Large intestine (tissue), 3 donors: ENCODE data around the gene TRIP4. TPM values are rescaled to one million over a fixed set of nuclear protein-coding genes. Genes with fewer than 3 reads are reported as not detected.
A peak's percentile ranks its signal among the peaks of the same experiment; 100 is the strongest.

ENCODE experiments used
- DNase-seq, 2 donors: peaks; one replicate each; pipeline versions ENCODE4 v3.0.0 to v3.0.0-alpha.2; 2013
- H3K27ac ChIP-seq: one replicate; pipeline ENCODE4 v1.5.1; 2013; ENCODE audit warnings: low read length
- H3K27me3 ChIP-seq: 2 replicates; pipeline ENCODE4 v1.6.1; 2013; ENCODE audit warnings: low read length; ENCODE audit not compliant: control insufficient read depth, insufficient read depth
- H3K36me3 ChIP-seq: 2 replicates; pipeline ENCODE4 v1.6.1; 2013; ENCODE audit warnings: low read length; ENCODE audit not compliant: control insufficient read depth, insufficient read depth
- H3K4me1 ChIP-seq: one replicate; pipeline ENCODE4 v1.6.1; 2013; ENCODE audit warnings: low read length; ENCODE audit not compliant: control insufficient read depth, insufficient read depth
- H3K4me3 ChIP-seq: one replicate; pipeline ENCODE4 v1.5.1; 2013; ENCODE audit warnings: low read length
- H3K9me3 ChIP-seq: one replicate; pipeline ENCODE4 v1.6.1; 2013; ENCODE audit warnings: mild to moderate bottlenecking, low read depth, low read length, moderate library complexity; ENCODE audit not compliant: control insufficient read depth
- WGBS: methylation state at CpG from one replicate; pipeline ENCODE4 v1.1.5; 2013; ENCODE audit warnings: low lambda C conversion rate; ENCODE audit not compliant: insufficient coverage; 5-methylcytosine and 5-hydroxymethylcytosine counted together
- polyA plus RNA-seq: library from polyadenylated mRNA; unstranded; fragments of 120-200 nt; gene quantifications from one replicate; pipeline ENCODE4 v1.2.1, GENCODE V29; 2013

The TRIP4 gene
- polyA plus RNA-seq, 1 donor = 25.7 TPM

- peak in 1 of 2 donors; percentile 44 for DNase-seq
- Histone ChIP-seq H3K27me3 (no peaks in the 10 kb centered on the region), H3K36me3 (peaks cover 17% of the 10 kb centered on the region), H3K4me1 (peaks cover 8% of the 10 kb centered on the region), H3K27ac (peak overlapping the region; percentile 17), H3K9me3 (no peaks in the 10 kb centered on the region), H3K4me3 (no peak overlapping the region)
- 50% methylated on average over 1 of the region's 3 CpGs for WGBS
Measured at GRCh38 chr15:64443747-64444621, 56.3 kb downstream of the TRIP4 start.

DNA sequence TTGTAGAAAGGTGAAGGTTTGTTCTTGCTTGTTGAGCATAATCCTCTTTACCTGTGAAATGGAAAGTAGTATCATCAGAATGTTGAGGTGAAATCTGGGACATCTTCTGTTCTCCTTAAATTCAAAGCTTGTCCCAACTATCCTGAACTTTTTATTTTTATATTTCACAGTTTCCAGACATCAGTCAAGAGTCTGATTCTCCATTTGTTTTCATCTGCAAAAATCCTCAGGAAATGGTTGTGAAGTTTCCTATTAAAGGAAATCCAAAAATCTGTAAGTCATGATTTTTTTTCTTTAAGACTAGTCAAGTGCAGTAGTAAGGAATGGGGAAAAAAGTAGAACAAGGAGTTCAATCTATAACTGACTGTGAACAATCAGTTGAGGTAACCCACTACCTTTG is 57.2 kb downstream of the TRIP4 start:
- Histone ChIP-seq H3K27ac (no peak overlapping the region), H3K4me3 (no peak overlapping the region)

GRCh38 chr15:64447536-64448315 is 60.1 kb downstream of the TRIP4 start:
- H3K27me3 ChIP-seq = no peaks in the 10 kb centered on the region
- 100% methylated on average over 1 of the region's 6 CpGs for WGBS
- peaks cover 8% of the 10 kb centered on the region for H3K4me1 ChIP-seq
- DNase-seq = no peak
- no peak overlapping the region for H3K4me3 ChIP-seq
- no peaks in the 10 kb centered on the region for H3K9me3 ChIP-seq
- no peak overlapping the region for H3K27ac ChIP-seq
- H3K36me3 ChIP-seq = peaks cover 17% of the 10 kb centered on the region

More for the DNA sequence above, 57.2 kb downstream of the TRIP4 start:
- peaks cover 17% of the 10 kb centered on the region for H3K36me3 ChIP-seq
- no peaks in the 10 kb centered on the region for H3K9me3 ChIP-seq
- peaks cover 8% of the 10 kb centered on the region for H3K4me1 ChIP-seq
- H3K27me3 ChIP-seq = no peaks in the 10 kb centered on the region
- DNase-seq = no peak

DNA sequence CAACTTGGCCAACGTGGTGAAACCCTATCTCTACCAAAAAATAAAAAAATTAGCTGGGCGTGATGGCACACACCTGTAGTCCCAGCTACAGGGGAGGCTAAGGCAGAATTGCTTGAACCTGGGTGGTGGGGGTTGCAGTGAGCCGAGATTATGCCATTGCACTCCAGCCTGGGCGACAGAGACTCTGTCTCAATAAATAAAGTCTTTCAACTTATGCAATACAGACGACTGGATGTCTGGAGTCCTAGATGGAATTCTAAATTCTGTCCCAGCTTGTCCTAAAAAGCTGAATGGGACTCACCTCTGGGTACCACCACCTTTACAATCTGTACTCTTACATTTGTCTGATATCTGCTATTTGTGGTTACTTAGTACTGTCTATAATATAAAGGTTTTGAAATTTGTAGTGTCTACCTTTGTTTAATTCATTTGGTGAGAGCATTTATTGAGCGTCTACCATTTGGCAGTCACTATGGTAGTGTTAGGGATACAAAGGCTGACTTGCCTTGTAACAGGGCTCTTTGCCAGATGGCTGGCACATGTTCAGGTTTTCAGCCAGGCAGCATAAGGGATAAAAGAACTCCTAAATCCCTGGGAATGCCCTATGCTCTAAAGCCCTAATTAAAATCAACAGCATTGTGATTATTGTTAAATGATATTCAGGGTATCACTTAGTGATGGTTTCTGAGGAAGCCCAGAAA is 65.5 kb downstream of the TRIP4 start:
- no peaks in the 10 kb centered on the region for H3K27me3 ChIP-seq
- WGBS = 100% methylated on average over 1 of the region's 6 CpGs
- DNase-seq = no peak
- peaks cover 8% of the 10 kb centered on the region for H3K4me1 ChIP-seq
- no peak overlapping the region for H3K27ac ChIP-seq
- no peak overlapping the region for H3K4me3 ChIP-seq
- H3K9me3 ChIP-seq = no peaks in the 10 kb centered on the region
- H3K36me3 ChIP-seq = peaks cover 17% of the 10 kb centered on the region

GRCh38 chr15:64453689-64454037 is 66.0 kb downstream of the TRIP4 start:
- no peak for DNase-seq
- Histone ChIP-seq H3K27me3 (no peaks in the 10 kb centered on the region), H3K4me1 (peaks cover 8% of the 10 kb centered on the region), H3K36me3 (peaks cover 17% of the 10 kb centered on the region), H3K4me3 (no peak overlapping the region), H3K27ac (no peak overlapping the region), H3K9me3 (no peaks in the 10 kb centered on the region)
- no CpG with 5 or more reads among the region's 1 CpG for WGBS

GRCh38 chr15:64454282-64454681 is 66.6 kb downstream of the TRIP4 start:
- Histone ChIP-seq H3K4me3 (no peak overlapping the region), H3K27ac (no peak overlapping the region), H3K27me3 (no peaks in the 10 kb centered on the region), H3K4me1 (peaks cover 11% of the 10 kb centered on the region), H3K9me3 (no peaks in the 10 kb centered on the region), H3K36me3 (peaks cover 14% of the 10 kb centered on the region)
- no peak for DNase-seq

DNA sequence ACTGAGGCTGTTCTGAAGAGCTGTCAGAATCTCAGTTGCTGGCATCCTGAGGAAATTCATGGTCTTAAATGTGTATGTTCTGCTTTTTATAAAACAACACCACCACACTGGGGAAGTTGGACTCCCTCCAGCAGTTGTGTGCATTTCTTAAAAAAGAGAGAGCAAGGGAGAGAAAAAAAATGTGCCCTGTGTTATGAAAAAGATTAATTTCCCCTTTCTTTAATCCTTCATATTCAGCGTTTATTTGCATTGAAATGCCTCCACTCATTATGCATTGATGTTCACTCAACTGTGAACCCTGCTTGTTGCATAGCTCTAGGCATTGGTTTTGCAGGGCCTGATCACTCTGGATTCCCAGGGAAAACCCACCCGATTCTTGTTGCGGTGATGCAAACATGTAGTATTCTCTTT is 68.3 kb downstream of the TRIP4 start:
- Histone ChIP-seq H3K4me1 (peaks cover 20% of the 10 kb centered on the region), H3K27ac (no peak overlapping the region), H3K9me3 (no peaks in the 10 kb centered on the region), H3K36me3 (peaks cover 14% of the 10 kb centered on the region), H3K4me3 (no peak overlapping the region), H3K27me3 (no peaks in the 10 kb centered on the region)
- no CpG with 5 or more reads among the region's 3 CpGs for WGBS
- DNase-seq = no peak

DNA sequence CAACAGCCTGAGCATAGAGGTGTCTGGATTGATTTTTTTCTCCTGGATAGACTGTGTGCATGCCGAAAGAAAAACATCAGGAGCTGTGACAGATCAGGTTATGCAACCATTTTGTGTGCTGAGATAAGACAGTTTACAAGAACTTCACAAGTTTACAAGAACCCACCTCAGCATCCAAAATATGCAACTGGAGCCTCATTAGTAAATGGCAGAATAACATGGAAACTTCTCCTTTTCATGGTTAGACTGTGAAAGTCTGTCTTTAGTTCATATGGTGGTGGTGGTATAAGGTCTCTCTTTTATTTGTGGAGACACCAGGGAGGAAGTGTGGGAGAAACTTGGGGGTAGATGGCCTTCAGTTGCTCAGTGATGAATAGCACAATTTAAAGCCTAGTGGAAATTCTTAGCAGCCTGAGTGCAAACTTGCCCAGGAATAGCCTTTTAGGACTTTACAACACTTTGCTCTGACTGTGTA is 69.0 kb downstream of the TRIP4 start:
- H3K4me3 ChIP-seq = no peak overlapping the region
- no peak for DNase-seq
- H3K4me1 ChIP-seq = peaks cover 22% of the 10 kb centered on the region
- no peaks in the 10 kb centered on the region for H3K9me3 ChIP-seq
- H3K27ac ChIP-seq = no peak overlapping the region
- peaks cover 14% of the 10 kb centered on the region for H3K36me3 ChIP-seq
- H3K27me3 ChIP-seq = no peaks in the 10 kb centered on the region
- no CpG with 5 or more reads among the region's 1 CpG for WGBS

DNA sequence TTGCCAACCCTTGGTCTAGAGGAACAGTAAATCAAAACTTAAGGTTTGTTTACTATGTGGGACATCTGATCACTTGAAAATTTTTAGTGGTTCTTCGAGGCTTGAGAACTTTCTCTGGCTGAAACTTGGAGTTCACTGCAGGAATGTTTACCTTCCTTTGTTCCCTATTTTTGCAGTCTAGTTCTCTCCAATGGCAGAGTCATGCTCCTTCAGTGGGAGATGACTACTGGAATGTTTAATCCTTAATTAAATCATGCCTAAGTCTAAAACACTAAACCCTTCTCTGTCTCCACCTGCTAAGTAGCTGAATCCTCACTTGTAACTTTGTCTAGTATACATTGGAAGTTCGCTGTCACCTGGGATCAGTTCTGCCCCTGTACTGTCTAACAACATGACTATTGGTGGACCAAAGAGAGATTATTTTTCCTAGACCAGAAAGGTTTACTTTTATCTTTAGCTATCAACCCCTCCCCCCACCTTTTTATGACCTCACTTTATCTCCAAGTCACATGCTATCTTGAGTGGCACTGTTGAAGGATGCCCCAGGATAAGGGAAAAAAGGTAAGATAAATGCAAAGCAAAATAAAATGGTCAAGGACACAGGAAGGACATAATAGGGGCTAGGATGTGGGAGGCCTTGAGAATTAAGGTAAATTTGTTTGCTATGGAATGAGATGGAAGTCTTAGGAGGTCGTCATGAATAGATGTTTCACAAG is 71.6 kb downstream of the TRIP4 start:
- Histone ChIP-seq H3K9me3 (no peaks in the 10 kb centered on the region), H3K27me3 (no peaks in the 10 kb centered on the region), H3K36me3 (peaks cover 14% of the 10 kb centered on the region), H3K4me1 (peaks cover 27% of the 10 kb centered on the region), H3K27ac (peak overlapping the region; percentile 10), H3K4me3 (no peak overlapping the region)
- no CpG with 5 or more reads among the region's 3 CpGs for WGBS
- peak in 1 of 2 donors; percentile 34 for DNase-seq
